NCI-H82 treated with DMSO at 0.1 percent for 48 hours (cell line): ENCODE data around the gene HAAO.
"Not testable (repeated sequence)": the region's sequence is repeated elsewhere in the genome, so short reads cannot be mapped to it uniquely, and the experiment has no call there.

Experiments
- DNase-seq: peaks from one replicate; lab custom pipeline; 2025; ENCODE audit not compliant: unreplicated experiment; lab: John Stamatoyannopoulos, UW

Gene HAAO

DNA sequence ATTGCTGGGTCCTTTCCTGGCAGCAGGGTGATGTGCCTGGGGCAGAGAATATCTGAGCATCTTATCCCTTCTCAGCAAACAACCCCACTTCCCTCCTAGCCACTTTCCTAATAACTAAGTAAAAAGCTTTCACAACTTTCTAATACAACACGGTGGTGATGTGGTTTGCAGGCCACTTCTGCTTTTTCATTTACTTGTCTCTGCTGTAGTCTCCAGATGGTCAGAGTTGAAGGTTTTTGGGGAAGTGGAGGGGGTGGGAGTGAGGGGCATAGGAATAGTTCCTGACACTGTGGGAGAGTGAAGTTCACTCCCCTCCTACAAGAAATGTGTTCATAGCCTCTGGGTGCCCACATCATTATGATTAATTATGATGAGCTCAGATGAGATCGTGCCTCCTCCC, 40.1 kb downstream of the HAAO start:
- DNase-seq = no peak

DNA sequence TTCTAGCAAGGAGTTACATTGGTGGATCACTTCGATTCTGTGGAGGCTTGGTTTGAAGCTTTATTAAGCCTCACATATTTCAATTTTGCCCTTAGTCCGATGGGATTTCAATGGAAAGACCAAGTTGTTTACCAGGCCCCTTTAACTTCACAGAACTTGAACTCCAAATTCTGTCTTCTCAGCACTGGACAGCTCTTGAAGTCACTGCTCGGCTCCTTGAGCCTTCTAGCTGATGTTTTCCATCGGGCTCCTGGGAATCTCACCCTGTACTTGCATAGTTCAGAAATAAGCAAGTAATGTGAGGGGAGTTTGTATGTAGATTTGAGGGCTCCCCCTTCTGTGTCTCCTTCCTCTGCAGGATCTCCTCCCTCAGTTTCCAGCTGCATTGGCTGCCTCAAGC, 43.5 kb downstream of the HAAO start:
- no peak for DNase-seq

DNA sequence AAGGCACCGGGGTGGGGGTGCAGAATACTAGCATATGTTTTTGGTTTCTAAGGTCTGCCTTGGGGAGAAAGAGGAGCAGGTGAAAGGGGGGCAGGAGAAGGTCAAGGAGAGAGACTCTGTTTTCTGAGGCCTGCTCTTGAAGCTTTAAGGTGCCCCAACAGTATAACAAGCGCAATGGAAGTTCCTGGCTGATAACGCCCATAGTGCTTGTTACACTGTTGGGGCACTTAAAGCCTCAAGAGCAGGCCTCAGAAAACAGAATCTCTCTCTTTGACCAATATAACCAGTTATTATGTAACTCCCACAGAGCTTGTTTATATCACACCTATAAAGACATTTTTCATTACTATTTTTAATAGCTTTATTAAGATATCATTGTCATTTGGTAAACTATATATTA, 45.0 kb downstream of the HAAO start:
- no peak for DNase-seq

DNA sequence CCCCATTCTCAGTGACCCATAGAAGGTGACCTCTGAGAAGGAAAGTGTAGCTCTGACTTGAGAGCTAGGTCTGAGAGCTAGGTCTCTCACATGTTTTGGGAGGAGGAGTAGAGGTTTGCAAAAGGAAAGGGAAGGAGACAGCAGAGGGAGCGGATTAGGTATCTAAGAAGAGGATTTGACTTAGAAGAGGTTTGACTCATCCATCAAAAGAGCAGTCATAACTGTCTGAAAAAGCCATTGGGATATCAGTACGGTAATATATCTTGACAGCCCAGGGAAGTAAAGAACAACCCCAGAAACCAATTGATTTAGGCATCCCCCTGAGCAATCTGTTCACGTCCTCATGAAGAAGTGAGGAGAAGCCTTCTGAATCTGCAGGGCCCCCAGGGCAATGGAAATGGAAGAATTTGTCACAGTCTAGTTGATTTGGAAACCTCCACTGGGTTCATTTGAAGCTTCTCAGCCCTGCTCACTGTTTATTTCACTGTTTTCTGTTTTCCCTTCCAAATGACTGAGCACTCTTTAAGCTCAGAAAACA, 47.8 kb downstream of the HAAO start:
- DNase-seq = no peak

DNA sequence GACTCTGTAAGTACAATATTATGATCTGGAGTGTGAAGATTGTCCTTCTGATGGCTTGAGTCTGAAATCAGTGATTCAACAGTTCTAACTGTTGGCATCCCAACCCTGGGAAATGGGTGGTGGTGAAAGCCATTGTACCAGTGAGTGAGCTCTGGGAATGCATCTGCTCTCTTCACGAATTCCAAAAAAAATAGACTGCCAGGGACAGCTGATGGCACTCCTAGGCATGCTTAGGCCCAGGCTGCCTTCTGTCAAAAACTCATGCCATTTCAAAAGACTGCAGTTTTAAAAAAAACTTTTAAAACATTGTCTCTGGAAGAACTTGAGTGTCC, 48.8 kb downstream of the HAAO start:
- no peak for DNase-seq

DNA sequence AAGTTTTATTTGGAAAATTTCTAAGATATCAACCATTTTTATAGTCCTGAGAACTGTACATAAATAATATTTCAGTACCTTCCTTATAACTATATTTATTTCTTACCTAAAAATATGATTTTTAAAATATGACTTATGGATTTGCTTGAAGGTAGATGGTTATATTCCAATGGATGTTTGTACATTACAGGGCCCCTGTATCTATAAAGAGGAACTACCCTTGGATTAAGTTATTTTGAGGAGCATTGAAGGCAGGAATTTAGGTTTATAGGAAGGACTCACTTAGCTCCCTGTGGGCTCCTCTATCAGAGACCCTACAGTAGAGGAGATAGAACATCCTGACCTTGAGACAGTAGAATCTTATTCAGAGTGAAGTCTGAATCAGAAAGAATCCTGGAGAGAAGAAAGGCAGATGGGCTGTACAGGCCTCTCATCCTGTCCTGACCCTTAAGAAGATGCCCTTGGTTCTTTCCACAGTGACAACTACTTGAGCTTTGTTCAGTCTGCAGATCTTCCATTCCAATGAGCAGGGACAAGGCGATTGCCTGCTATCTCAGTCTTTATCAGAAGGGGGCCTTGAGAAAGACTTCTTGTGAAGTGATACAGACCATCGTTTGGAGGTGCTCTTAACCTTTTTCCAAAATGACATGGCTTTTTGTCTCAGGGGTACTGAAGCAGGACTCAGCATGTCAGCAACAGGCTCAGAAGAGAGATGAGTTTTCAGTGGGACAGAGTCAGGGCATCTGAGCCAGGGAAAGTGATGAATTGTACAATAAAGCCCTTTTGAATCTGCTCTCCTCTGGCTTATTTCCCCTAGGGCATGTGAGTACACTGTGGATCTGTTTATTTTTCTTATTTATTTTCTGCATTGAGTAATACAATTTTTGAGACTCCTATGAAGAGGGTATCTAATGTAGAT, 49.4 kb downstream of the HAAO start:
- DNase-seq = no peak

DNA sequence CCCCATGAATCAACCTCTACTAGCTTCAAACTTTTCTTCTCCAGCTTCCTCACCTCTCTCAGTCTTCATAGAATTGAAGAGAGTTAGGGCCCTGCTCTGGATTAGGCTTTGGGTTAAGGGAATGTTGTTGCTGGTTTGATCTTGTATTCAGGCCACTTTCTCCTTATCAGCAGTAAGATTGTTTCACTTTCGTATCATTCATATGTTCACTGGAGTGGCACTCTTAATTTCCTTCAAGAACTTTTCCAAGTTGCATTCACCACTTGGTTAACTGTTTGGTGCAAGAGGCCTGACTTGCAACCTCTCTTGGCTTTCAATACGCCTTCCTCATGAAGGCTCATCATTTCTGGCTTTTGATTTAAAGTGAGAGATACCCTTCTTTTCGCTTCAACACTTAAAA, 51.2 kb downstream of the HAAO start:
- no peak for DNase-seq

DNA sequence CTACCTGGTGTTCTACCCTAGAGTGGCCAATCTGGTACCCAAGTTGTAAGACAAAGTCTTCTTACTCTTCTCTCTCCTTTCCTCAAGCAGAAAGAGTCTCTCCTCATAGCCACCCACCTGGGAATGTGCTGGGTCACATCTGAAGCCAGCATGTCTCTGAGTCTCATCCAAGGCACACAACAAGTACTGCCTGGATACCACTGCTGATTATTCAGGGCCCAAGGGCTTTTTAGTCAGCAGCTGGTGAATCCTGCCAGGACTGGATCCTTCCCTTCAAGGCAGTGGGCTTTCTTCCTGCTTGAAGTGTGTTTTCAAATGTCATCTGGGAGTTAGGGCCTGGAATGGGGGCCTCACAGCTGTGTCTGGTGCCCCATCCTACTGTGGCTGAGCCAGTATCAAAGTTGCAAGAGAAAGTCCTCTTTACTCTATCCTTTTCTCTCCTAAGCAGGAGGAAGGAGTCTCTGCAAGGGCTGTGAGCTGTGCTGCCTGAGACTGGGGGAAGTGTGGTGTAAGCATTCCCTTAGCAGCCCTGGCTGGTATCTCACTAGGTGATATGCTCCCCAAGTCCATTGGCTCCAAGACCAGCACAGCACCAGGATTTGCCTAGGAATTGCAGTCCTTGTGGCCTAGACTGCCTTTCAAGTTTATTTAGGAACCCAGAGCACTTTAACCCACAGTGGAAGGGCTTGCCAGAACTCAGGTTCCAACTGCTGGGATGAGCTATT, 55.6 kb downstream of the HAAO start:
- DNase-seq = no peak

DNA sequence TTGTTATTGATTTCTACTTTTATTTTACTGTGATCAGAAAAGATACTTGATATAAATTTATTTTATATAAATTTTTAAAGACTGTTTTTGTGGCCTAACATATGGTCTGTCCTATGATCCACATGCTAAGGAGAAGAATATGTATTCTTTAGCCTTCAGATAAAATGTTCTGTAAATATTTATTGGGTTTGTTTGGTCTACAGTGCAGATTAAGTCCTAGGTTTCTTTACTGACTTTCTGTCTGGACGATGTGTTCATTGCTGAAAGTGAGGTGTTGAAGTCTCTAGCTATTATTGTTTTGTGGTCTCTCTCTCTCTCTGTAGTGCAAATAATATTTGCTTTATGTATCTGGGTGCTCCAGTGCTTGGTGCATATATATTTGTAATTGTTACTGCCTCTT, 58.5 kb downstream of the HAAO start:
- no peak for DNase-seq

DNA sequence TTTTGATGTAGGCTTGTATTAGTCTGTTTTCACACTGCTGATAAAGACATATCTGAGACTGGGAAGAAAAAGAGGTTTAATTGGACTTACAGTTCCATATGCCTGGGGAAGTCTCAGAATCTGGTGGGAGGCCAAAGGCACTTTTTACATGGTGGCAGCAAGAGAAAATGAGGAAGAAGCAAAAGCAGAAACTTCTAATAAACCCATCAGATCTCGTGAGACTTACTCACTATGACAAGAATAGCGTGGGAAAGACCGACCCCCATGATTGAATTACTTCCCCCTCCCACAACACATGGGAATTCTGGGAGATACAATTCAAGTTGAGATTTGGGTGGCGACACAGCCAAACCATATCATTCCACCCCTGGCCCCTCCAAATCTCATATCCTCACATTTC, 61.1 kb downstream of the HAAO start:
- not testable (repeated sequence) for DNase-seq

DNA sequence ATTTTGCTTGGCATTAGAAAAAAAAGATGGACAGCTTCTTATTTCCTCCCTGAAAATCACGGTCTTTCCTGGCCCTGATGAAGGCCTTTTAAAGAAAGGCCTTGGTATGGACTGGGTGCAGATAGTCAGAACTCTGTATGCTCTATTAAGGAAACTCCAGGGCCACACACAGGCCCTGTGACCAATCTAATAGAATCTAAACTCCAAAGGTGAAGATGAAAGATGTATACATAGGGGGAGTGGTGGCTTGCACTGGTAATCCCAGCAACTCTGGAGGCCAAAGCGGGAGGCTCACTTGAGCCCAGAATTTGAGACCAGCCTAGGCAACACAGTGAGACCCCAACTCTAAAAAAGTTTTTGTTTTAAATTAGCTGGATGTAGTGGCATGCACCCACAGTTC, 65.7 kb downstream of the HAAO start:
- DNase-seq = no peak

DNA sequence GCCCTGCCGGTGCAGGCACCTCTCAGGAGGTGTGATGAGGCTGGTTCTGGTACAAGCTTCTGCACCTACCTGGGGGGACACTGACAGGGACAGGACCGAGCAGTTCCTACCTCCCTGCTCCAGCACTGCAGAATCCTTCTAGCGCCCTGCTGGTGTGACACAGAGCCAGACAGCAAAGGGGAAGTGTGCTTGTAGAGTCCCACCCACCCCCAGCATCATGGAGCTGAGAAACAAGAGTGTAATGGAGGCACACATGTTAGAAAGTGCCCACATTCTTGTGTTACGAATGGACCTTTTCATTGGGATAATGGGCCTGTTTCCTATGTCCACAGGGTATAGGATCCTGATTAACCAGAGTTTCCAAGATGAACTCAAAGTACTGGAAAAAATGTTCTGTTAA, 66.7 kb downstream of the HAAO start:
- DNase-seq = no peak

DNA sequence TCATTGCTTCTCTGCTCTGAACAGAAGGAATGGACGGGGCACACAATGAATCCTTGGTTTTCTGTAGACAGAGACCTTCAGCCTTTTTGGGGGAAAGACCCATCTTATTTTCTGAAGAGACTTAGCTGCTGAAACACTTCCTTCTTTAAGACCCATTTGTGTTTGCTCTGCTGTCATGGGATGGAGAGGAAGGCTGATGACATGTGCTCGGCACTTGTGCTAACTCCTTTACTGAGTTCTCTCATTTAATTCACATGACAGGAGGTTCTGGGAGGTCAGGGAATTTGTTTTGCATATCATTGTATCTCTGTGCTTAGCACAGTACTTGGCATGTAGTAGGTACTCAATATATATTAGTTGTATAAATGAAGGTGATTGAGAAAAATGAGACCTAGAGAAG, 67.5 kb downstream of the HAAO start:
- no peak for DNase-seq

DNA sequence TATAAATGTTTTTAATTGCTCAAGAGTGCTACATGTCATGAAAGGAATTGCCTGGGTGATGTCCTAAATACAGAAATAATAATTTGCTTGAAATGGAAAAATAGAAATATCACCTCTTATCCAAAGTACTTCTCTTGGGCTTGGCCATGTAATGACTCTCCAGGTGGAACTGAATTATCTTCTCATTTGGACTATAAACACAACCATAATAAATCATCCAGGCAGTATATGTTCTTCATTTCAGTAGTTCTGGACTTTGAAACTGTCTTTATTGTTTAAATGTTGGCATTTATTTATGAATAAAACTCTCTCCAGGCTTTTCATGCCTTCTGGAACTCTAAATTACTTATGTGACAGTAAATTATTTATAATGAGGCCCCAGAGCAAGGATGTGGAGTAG, 68.9 kb downstream of the HAAO start:
- DNase-seq = no peak

DNA sequence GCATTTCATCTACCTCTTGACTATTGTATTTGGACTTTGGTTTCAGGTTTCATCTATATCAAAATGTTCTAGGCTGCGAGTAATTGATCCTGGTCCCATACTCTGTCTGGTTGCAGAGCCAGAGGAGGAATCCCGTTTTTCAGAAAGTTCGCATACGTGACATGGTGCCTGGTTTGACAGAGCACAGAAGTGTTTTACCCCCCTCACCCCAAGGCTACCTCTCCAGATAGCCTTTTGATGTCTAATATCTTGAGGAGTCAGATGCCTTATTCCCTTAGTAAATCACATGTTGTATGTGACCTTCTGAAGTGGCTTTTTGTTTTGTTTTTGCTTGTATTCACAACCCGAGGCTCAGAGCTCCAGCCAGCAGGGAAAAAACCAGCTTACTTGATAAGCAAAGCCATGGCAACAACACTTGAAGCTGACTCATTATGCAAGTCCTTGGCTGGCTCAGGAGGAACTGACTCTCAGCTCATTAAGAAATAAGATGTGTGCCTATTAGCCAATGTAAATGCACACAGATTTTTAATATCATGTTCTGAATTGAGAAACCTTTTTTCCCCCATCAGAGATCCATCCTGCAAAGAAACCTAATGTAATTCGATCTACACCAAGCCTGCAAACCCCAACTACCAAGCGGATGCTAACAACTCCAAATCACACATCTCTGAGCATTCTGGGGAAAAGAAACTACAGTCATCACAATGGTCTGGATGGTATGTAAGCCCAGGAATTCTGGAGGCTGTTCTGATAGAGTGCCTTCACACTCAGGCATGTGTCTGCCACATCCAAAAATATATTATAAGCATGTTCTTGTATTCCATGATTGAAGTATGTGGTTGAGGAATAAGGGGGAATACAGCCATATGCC, 69.8 kb downstream of the HAAO start:
- no peak for DNase-seq

DNA sequence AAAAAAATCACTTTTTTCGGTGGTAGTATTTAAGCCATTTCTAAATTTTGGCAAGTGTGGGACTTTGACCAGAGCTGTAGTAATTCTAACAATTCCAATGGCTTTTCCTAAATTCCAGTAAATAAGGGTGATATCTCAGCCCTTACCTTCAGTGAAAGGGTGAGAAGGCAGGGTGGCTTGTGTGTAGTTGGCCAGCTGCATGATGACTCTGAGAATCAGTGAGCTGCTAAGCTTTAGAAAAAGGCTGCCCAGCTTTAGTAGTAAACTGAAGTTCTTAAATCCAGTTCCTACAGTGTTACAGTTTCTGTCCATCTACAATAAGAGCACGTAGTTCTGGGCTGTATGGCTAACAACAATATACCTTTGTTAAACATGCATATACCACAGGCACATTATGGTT, 70.5 kb downstream of the HAAO start:
- DNase-seq = no peak
